Tibial nerve (tissue), 4 donors: ENCODE results near the gene SHROOM3. TPM values are rescaled to one million over a fixed set of nuclear protein-coding genes. Genes with fewer than 3 reads are reported as not detected.
A peak's percentile ranks its signal among the peaks of the same experiment; 100 is the strongest.

Experiments
- DNase-seq, 2 donors: peaks; one replicate each; pipeline ENCODE4 v3.0.0-alpha.2; 2019; ENCODE audit warnings: low spot score in 2 of 2
- H3K27ac ChIP-seq, 4 donors: fragments of 200-600 bp; sonication (generic) in 3 of 4; one replicate each; pipeline ENCODE4 v1.5.1; 2017 to 2019; ENCODE audit warnings: mild to moderate bottlenecking in 1 of 4
- H3K27me3 ChIP-seq, 2 donors: fragments of 200-600 bp; sonication (generic) in 1 of 2; one replicate each; pipeline versions ENCODE4 v1.5.1 to v1.6.0; 2017 to 2019
- H3K36me3 ChIP-seq, 3 donors: fragments of 200-600 bp; sonication (generic); one replicate each; pipeline ENCODE4 v1.5.1; 2018 to 2019
- H3K4me1 ChIP-seq, 4 donors: fragments of 200-600 bp; sonication (generic) in 3 of 4; one replicate each; pipeline ENCODE4 v1.5.1; 2017 to 2019
- H3K4me3 ChIP-seq, 4 donors: fragments of 200-600 bp; sonication (generic) in 3 of 4; one replicate each; pipeline ENCODE4 v1.5.1; 2017 to 2019; ENCODE audit warnings: mild to moderate bottlenecking in 1 of 4, moderate library complexity in 1 of 4
- H3K9me3 ChIP-seq, 4 donors: fragments of 200-600 bp; sonication (generic) in 3 of 4; one replicate each; pipeline ENCODE4 v1.5.1; 2017 to 2019
- EP300 ChIP-seq, 2 donors: sonication (generic); formaldehyde crosslinking; IDR thresholded peaks; one replicate each; pipeline ENCODE4 v1.6.1; 2017; ENCODE audit warnings: antibody characterized with exemption in 2 of 2, mild to moderate bottlenecking in 1 of 2
- POLR2A ChIP-seq, 2 donors: fragments of 450-650 bp; IDR thresholded peaks; one replicate each; pipeline ENCODE4 v1.6.1; 2017; ENCODE audit warnings: antibody characterized with exemption in 2 of 2, mild to moderate bottlenecking in 2 of 2, moderate library complexity in 2 of 2
- WGBS, 2 donors: methylation state at CpG; one replicate each; pipeline ENCODE4 v1.1.5; 2018; 5-methylcytosine and 5-hydroxymethylcytosine counted together
- total RNA-seq, 4 donors: library from RNA; depleted of rRNA; stranded (reverse); fragments of >200 nt; gene quantifications; one replicate each; pipeline ENCODE4 v1.1.0, GENCODE V29; 2016
- TF ChIP-seq, protein P1 (sequence below), 5 experiments: fragments of 200-600 bp in 3 of 5; fragments of 450-650 bp in 2 of 5; sonication (generic) in 3 of 5; IDR thresholded peaks; one replicate each; pipeline ENCODE4 v1.5.1; 2016 to 2019; ENCODE audit warnings: antibody characterized with exemption in 5 of 5, mild to moderate bottlenecking in 3 of 5, moderate library complexity in 2 of 5

Gene SHROOM3
- total RNA-seq, 4 donors from 2014 or later: 28.0 to 49.8 (median 37.9) TPM

DNA sequence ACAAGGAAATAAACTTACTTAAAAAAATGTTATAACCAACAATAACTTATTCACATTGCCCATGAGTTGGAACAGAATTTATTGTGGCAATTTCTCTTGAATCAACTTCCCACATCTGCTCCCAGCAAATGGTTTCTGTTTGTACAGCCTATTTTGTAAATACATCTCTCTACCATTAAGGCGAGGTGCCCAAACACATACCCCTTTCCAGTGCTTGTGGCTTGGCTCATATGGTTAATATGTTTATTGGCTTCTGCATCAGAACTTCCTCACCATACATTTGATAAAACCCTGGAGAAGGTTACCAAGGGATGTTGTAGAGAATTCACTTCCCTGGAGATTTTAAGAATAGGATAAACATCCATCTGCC is 255.9 kb downstream of the SHROOM3 start:
- Histone ChIP-seq H3K4me1 (peaks cover 0 to 46% (median 7%) of the 10 kb centered on the region in 4 donors), H3K27me3 (no peaks in the 10 kb centered on the region), H3K36me3 (no peaks in the 10 kb centered on the region), H3K9me3 (no peaks in the 10 kb centered on the region), H3K27ac (peak overlapping the region in 2 of 4 donors; percentile 74 to 85), H3K4me3 (no peak overlapping the region)
- no peak for DNase-seq
- TF ChIP-seq EP300 (IDR thresholded peaks at IDR 0.05) (no peak), POLR2A (IDR thresholded peaks at IDR 0.05) (no peak)
- TF ChIP-seq, protein P1, sequence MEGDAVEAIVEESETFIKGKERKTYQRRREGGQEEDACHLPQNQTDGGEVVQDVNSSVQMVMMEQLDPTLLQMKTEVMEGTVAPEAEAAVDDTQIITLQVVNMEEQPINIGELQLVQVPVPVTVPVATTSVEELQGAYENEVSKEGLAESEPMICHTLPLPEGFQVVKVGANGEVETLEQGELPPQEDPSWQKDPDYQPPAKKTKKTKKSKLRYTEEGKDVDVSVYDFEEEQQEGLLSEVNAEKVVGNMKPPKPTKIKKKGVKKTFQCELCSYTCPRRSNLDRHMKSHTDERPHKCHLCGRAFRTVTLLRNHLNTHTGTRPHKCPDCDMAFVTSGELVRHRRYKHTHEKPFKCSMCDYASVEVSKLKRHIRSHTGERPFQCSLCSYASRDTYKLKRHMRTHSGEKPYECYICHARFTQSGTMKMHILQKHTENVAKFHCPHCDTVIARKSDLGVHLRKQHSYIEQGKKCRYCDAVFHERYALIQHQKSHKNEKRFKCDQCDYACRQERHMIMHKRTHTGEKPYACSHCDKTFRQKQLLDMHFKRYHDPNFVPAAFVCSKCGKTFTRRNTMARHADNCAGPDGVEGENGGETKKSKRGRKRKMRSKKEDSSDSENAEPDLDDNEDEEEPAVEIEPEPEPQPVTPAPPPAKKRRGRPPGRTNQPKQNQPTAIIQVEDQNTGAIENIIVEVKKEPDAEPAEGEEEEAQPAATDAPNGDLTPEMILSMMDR (IDR thresholded peaks at IDR 0.05): no peak
- 92 to 93% methylated on average over 1 of the region's 1 CpG for WGBS, 2 donors

DNA sequence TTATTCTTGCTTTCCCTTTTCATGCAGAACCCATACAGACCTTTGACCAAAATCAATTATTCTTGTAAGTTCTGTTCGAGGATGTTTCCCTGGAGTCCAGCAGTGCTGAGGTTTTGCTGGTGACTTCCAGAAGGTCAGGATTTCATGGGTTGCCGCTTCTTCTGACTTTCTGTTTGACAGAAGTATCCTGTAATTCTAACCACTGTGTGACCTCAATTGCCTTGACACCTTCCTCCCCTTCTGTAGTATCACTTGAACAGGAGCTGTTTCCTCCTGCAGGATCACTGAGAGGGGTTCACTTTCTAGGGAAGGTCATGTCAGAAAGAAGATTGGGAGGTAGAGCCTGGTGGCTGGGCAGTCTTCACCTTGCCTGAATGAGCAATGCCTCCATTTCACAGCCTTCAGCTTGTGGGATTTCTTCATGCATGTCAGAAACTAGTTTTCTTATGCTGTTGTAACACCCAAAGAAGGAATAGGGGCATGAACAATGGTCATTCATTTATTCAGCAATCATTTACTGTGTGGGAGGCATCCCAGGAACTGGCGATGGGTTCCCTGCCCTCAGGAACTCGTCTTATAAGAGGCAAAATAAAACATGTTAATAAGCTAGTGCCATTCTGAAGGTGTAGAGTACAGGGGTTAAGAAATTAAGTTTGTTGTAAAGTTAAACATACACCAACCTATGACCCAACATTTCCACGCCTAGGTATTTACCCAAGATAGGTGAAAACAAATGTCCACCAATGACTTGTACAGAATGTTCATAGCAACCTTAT is 257.0 kb downstream of the SHROOM3 start:
- no peaks in the 10 kb centered on the region for H3K9me3 ChIP-seq
- 60 to 67% methylated on average over 5 of the region's 5 CpGs for WGBS, 2 donors
- H3K27me3 ChIP-seq: no peaks in the 10 kb centered on the region
- TF ChIP-seq POLR2A (IDR thresholded peaks at IDR 0.05) (no peak), EP300 (IDR thresholded peaks at IDR 0.05) (no peak)
- TF ChIP-seq, protein P1 (IDR thresholded peaks at IDR 0.05): no peak
- no peak overlapping the region for H3K4me3 ChIP-seq
- DNase-seq: no peak
- no peaks in the 10 kb centered on the region for H3K36me3 ChIP-seq
- peaks cover 0 to 51% (median 7%) of the 10 kb centered on the region in 4 donors for H3K4me1 ChIP-seq
- no peak overlapping the region for H3K27ac ChIP-seq

DNA sequence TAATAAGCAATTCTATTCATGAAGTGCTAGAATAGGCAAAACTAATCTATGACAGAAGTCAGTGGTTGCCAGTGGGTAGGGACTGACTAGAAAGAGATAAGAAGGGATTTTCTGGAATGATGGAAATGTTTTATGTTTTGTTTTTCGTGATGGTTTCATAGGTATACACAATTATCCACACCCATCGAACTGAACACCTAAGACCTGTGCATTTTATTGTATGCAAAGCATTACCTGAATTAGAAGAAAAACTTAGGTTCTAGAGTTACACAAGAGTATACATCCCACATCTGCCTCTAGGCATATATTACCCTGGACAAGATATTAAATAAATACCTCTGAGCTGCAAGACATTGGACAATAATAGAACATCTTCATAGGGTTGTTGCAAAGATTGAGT is 257.7 kb downstream of the SHROOM3 start:
- no peak overlapping the region for H3K27ac ChIP-seq
- no peaks in the 10 kb centered on the region for H3K27me3 ChIP-seq
- H3K4me1 ChIP-seq: peaks cover 0 to 48% (median 7%) of the 10 kb centered on the region in 4 donors
- TF ChIP-seq, protein P1 (IDR thresholded peaks at IDR 0.05): no peak
- no peak for TF ChIP-seq EP300 (IDR thresholded peaks at IDR 0.05)
- no peak for TF ChIP-seq POLR2A (IDR thresholded peaks at IDR 0.05)
- H3K4me3 ChIP-seq: no peak overlapping the region
- no peaks in the 10 kb centered on the region for H3K36me3 ChIP-seq
- DNase-seq: no peak
- WGBS, 2 donors: 87 to 92% methylated on average over 2 of the region's 2 CpGs
- no peaks in the 10 kb centered on the region for H3K9me3 ChIP-seq

DNA sequence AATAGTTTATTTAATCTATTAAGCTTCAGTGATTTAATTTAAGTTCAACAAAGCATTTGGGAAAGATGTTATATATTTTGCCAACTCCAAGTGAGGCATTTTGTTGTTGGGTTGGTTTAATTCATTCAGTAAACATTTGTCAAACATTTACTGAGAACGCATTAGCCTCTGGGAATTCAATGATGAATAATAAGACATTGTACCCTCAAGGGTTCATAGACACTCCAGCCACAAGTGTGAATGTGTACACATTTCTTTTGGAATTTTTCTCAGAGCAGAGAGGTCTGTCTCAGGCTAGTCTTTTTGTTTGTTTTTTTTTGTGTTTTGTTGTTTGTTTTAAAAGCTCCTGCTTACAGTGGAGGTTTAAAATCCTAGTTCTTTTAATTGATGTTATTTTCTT is 259.0 kb downstream of the SHROOM3 start:
- DNase-seq: no peak
- Histone ChIP-seq H3K27ac (no peak overlapping the region), H3K9me3 (no peaks in the 10 kb centered on the region), H3K27me3 (no peaks in the 10 kb centered on the region), H3K4me1 (peaks cover 0 to 35% (median 7%) of the 10 kb centered on the region in 4 donors), H3K4me3 (no peak overlapping the region), H3K36me3 (no peaks in the 10 kb centered on the region)
- TF ChIP-seq EP300 (IDR thresholded peaks at IDR 0.05): no peak
- TF ChIP-seq, protein P1 (IDR thresholded peaks at IDR 0.05): no peak
- TF ChIP-seq POLR2A (IDR thresholded peaks at IDR 0.05): no peak
- WGBS, 2 donors: 47 to 49% methylated on average over 1 of the region's 1 CpG

DNA sequence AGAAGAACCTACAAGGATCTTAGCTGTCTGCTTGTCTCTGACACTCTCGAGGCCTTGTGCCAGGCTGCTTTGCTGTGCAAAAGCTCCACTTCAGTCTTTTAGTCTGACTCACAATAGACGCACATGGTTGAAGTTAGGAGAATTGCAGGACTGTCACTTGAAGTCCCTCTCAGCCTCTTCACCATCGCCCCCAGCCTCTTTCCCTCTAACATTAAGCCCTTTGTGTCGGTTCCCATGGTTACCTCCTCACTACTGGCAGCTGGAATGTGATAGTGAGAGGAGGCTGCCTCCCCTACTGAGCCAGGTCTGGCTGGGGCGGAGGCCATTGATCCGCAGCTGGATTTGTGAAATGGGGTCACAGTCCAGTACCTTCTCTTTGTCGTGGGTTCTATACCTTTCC is 261.1 kb downstream of the SHROOM3 start:
- Histone ChIP-seq H3K36me3 (no peaks in the 10 kb centered on the region), H3K4me3 (no peak overlapping the region), H3K9me3 (no peaks in the 10 kb centered on the region), H3K27me3 (no peaks in the 10 kb centered on the region), H3K27ac (peak overlapping the region in 2 of 4 donors; percentile 12 to 34), H3K4me1 (peaks cover 0 to 17% (median 0%) of the 10 kb centered on the region in 4 donors)
- TF ChIP-seq POLR2A (IDR thresholded peaks at IDR 0.05) (no peak), EP300 (IDR thresholded peaks at IDR 0.05) (no peak)
- TF ChIP-seq, protein P1 (IDR thresholded peaks at IDR 0.05): no peak
- 50 to 52% methylated on average over 7 of the region's 7 CpGs for WGBS, 2 donors
- DNase-seq: no peak
